HFF-Myc (cell line): ENCODE measurements around the gene SLC39A10.

Experiments
- DNase-seq: peaks from one replicate; pipeline ENCODE4 v3.0.0-alpha.2; 2011; ENCODE audit warnings: low read depth; ENCODE audit errors: extremely low read depth
- H3K4me3 ChIP-seq: replicated peaks from 2 replicates; pipeline ENCODE4 v1.5.1; 2011; ENCODE audit warnings: low read depth, mild to moderate bottlenecking, control low read depth, low read length
- CTCF ChIP-seq: IDR thresholded peaks from 2 replicates; pipeline ENCODE4 v1.5.1; 2012; ENCODE audit warnings: mild to moderate bottlenecking, low read depth, low read length, control low read depth; ENCODE audit errors: missing control alignments

Gene SLC39A10

GRCh38 chr2:195619590-195619989 is 37.4 kb upstream of the SLC39A10 start:
- TF ChIP-seq CTCF = no peak

GRCh38 chr2:195620501-195620900 is 36.5 kb upstream of the SLC39A10 start:
- no peak for DNase-seq
- H3K4me3 ChIP-seq = no peak overlapping the region
- no peak for TF ChIP-seq CTCF

More at GRCh38 chr2:195619590-195619989, 37.4 kb upstream of the SLC39A10 start:
- H3K4me3 ChIP-seq = no peak overlapping the region
- DNase-seq = no peak

GRCh38 chr2:195622966-195623365 is 34.1 kb upstream of the SLC39A10 start:
- no peak overlapping the region for H3K4me3 ChIP-seq
- no peak for TF ChIP-seq CTCF
- DNase-seq = no peak

GRCh38 chr2:195626507-195626906 is 30.5 kb upstream of the SLC39A10 start:
- DNase-seq = no peak
- TF ChIP-seq CTCF = no peak
- no peak overlapping the region for H3K4me3 ChIP-seq

- no peak for TF ChIP-seq CTCF
- no peak overlapping the region for H3K4me3 ChIP-seq
- DNase-seq = no peak
These were observed 28.4 kb upstream of the SLC39A10 start for GRCh38 chr2:195628666-195629065.

GRCh38 chr2:195632856-195633572 is 24.0 kb upstream of the SLC39A10 start:
- TF ChIP-seq CTCF = no peak
- no peak overlapping the region for H3K4me3 ChIP-seq
- DNase-seq = no peak

- DNase-seq = no peak
- no peak for TF ChIP-seq CTCF
- no peak overlapping the region for H3K4me3 ChIP-seq
These were observed 23.5 kb upstream of the SLC39A10 start for GRCh38 chr2:195633573-195633870.
